Tibial nerve (tissue), 4 donors: Measurements from ENCODE around the gene BPIFB3. TPM values are rescaled to one million over a fixed set of nuclear protein-coding genes. Genes with fewer than 3 reads are reported as not detected.
"Not testable (repeated sequence)": the region's sequence is repeated elsewhere in the genome, so short reads cannot be mapped to it uniquely, and the experiment has no call there.

Source experiments
- DNase-seq, 2 donors: peaks; one replicate each; pipeline ENCODE4 v3.0.0-alpha.2; 2019; ENCODE audit warnings: low spot score in 2 of 2
- H3K27ac ChIP-seq, 4 donors: fragments of 200-600 bp; sonication (generic) in 3 of 4; one replicate each; pipeline ENCODE4 v1.5.1; 2017 to 2019; ENCODE audit warnings: mild to moderate bottlenecking in 1 of 4
- H3K27me3 ChIP-seq, 2 donors: fragments of 200-600 bp; sonication (generic) in 1 of 2; one replicate each; pipeline versions ENCODE4 v1.5.1 to v1.6.0; 2017 to 2019
- H3K36me3 ChIP-seq, 3 donors: fragments of 200-600 bp; sonication (generic); one replicate each; pipeline ENCODE4 v1.5.1; 2018 to 2019
- H3K4me1 ChIP-seq, 4 donors: fragments of 200-600 bp; sonication (generic) in 3 of 4; one replicate each; pipeline ENCODE4 v1.5.1; 2017 to 2019
- H3K4me3 ChIP-seq, 4 donors: fragments of 200-600 bp; sonication (generic) in 3 of 4; one replicate each; pipeline ENCODE4 v1.5.1; 2017 to 2019; ENCODE audit warnings: mild to moderate bottlenecking in 1 of 4, moderate library complexity in 1 of 4
- H3K9me3 ChIP-seq, 4 donors: fragments of 200-600 bp; sonication (generic) in 3 of 4; one replicate each; pipeline ENCODE4 v1.5.1; 2017 to 2019
- CTCF ChIP-seq, 5 experiments: fragments of 200-600 bp in 3 of 5; fragments of 450-650 bp in 2 of 5; sonication (generic) in 3 of 5; IDR thresholded peaks; one replicate each; pipeline ENCODE4 v1.5.1; 2016 to 2019; ENCODE audit warnings: antibody characterized with exemption in 5 of 5, mild to moderate bottlenecking in 3 of 5, moderate library complexity in 2 of 5
- EP300 ChIP-seq, 2 donors: sonication (generic); formaldehyde crosslinking; IDR thresholded peaks; one replicate each; pipeline ENCODE4 v1.6.1; 2017; ENCODE audit warnings: antibody characterized with exemption in 2 of 2, mild to moderate bottlenecking in 1 of 2
- POLR2A ChIP-seq, 2 donors: fragments of 450-650 bp; IDR thresholded peaks; one replicate each; pipeline ENCODE4 v1.6.1; 2017; ENCODE audit warnings: antibody characterized with exemption in 2 of 2, mild to moderate bottlenecking in 2 of 2, moderate library complexity in 2 of 2
- WGBS, 2 donors: methylation state at CpG; one replicate each; pipeline ENCODE4 v1.1.5; 2018; 5-methylcytosine and 5-hydroxymethylcytosine counted together
- total RNA-seq, 4 donors: library from RNA; depleted of rRNA; stranded (reverse); fragments of >200 nt; gene quantifications; one replicate each; pipeline ENCODE4 v1.1.0, GENCODE V29; 2016

The BPIFB3 gene
- total RNA-seq, 4 donors from 2014 or later, result not detected

DNA sequence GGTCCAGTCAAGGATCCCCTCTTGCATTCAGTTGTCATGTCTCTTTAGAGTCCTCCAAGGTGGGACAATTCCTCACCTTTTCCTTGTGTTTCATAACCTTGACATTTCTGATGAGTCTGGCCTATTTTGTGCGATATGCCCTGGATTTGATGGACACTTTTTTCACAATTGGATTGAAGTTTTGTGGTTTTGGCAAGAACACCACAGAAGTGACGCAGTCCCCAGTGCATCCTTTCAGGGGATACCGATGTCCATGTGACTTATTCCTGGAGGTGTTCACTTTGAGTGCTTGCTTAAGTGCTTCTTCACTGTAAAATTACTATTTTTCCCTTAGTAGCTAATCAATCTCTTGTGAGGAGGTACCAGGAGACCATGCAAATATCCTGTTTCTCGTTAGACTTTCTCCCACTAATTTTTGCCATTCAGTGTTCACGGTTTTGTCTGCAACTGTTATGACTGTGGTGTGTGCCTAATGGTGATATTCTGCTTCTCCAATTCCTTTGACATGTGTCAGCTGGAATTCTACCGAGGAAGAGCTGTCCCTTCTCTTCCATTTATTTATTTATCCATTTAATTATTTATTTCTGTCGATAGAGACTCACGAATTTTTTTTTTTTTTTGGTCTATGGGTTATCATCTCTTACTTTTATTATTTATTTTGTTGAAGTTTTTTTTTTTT is 56.6 kb downstream of the BPIFB3 start:
- 82 to 84% methylated on average over 8 of the region's 8 CpGs for WGBS, 2 donors

DNA sequence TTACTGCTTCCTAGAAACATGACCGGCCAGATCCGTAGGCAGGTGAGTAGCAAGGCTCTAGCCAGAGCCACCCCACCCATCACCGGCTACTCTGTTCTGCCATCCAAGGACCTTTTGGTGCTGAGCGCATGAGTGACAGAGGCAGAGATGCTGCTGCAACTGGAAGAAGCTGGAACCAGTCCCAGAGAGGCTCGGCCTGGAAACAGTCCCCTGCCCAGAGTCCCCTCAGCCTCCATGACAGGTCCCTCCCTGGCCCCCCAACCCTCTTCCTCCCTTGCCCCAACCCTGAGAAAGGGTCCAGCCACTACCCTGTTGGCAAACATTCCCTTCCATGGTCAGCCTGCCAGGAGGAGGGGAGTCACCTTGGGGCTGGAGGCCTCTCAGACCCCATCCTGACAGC is 57.6 kb downstream of the BPIFB3 start:
- Histone ChIP-seq H3K4me1 (peaks cover 0 to 18% (median 3%) of the 10 kb centered on the region in 4 donors), H3K4me3 (no peak overlapping the region), H3K9me3 (no peaks in the 10 kb centered on the region), H3K36me3 (no peaks in the 10 kb centered on the region), H3K27me3 (no peaks in the 10 kb centered on the region), H3K27ac (no peak overlapping the region)
- no peak for TF ChIP-seq EP300 (IDR thresholded peaks at IDR 0.05)
- no peak for TF ChIP-seq POLR2A (IDR thresholded peaks at IDR 0.05)
- TF ChIP-seq CTCF (IDR thresholded peaks at IDR 0.05), result no peak
- 94% methylated on average over 3 to 4 of the region's 5 CpGs for whole genome bisulfite sequencing, 2 donors
- no peak for DNase-seq

More for the DNA sequence above, 56.6 kb downstream of the BPIFB3 start:
- H3K4me1 ChIP-seq, result peaks cover 0 to 26% (median 5%) of the 10 kb centered on the region in 4 donors
- H3K4me3 ChIP-seq, result no peak overlapping the region
- no peak overlapping the region for H3K27ac ChIP-seq
- H3K27me3 ChIP-seq, result no peaks in the 10 kb centered on the region
- no peaks in the 10 kb centered on the region for H3K9me3 ChIP-seq
- TF ChIP-seq EP300 (IDR thresholded peaks at IDR 0.05), result no peak
- TF ChIP-seq CTCF (IDR thresholded peaks at IDR 0.05), result no peak
- no peak for TF ChIP-seq POLR2A (IDR thresholded peaks at IDR 0.05)
- no peaks in the 10 kb centered on the region for H3K36me3 ChIP-seq
- DNase-seq, result no peak

DNA sequence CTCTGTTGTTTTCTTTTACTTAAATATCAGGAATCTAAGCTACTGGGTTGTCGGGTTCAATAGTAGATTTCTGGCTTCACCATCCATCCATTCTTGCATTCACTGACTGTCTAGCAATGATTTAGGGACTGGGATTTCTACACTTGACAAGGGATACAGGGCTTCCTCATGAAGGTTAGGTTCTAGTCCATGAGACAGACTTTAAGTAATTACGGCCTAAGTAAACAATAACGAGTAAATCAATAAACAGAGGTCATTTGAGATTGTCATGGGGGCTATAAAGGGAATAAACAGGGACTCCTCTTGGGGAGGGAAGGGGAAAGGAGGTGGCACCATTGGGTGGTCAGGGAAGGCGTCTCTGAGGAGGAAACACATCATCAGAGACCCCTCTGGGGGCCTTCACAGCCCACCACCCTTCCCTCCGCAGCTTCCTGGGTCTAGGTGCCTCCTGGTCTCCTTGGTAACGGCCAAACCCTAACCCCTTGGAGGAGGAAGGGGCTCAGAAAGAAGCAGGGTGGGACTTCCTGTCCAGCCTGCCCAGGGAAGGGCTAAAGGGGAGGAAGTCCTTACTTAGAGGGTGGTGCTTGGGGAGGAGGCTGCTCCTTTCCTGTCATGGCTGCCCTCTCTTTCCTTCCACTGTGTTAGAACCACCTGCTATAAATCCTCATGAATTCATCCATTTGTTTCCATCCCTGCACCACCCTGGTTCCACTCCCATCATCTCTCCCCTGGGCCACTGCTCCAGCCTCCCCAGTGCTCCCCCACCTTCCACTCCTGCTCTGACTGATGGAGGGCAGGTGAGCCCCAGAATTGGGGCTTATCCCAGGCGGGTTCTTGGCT is 59.1 kb downstream of the BPIFB3 start:
- WGBS, 2 donors, result 72 to 78% methylated on average over 7 of the region's 7 CpGs
- Histone ChIP-seq H3K4me3 (no peak overlapping the region), H3K36me3 (no peaks in the 10 kb centered on the region), H3K4me1 (peaks cover 0 to 14% (median 3%) of the 10 kb centered on the region in 4 donors), H3K27ac (peak overlapping the region in 1 of 4 donors; percentile 33), H3K27me3 (no peaks in the 10 kb centered on the region), H3K9me3 (no peaks in the 10 kb centered on the region)
- TF ChIP-seq EP300 (IDR thresholded peaks at IDR 0.05), result no peak
- TF ChIP-seq POLR2A (IDR thresholded peaks at IDR 0.05), result no peak
- no peak for TF ChIP-seq CTCF (IDR thresholded peaks at IDR 0.05)
- no peak for DNase-seq

GRCh38 chr20:33113387-33113908 is 59.7 kb downstream of the BPIFB3 start:
- TF ChIP-seq EP300 (IDR thresholded peaks at IDR 0.05) (no peak), CTCF (IDR thresholded peaks at IDR 0.05) (no peak), POLR2A (IDR thresholded peaks at IDR 0.05) (no peak)
- DNase-seq, result no peak
- H3K27me3 ChIP-seq, result no peaks in the 10 kb centered on the region
- H3K4me3 ChIP-seq, result no peak overlapping the region
- WGBS, 2 donors, result 47 to 52% methylated on average over 6 of the region's 6 CpGs
- H3K9me3 ChIP-seq, result no peaks in the 10 kb centered on the region
- no peaks in the 10 kb centered on the region for H3K36me3 ChIP-seq
- peaks cover 0 to 12% (median 3%) of the 10 kb centered on the region in 4 donors for H3K4me1 ChIP-seq
- peak overlapping the region in 1 of 4 donors; percentile 33 for H3K27ac ChIP-seq

GRCh38 chr20:33115501-33115900 is 61.8 kb downstream of the BPIFB3 start:
- 86 to 93% methylated on average over 13 to 26 of the region's 34 CpGs for WGBS, 2 donors
- H3K4me3 ChIP-seq, DNase-seq, H3K27me3 ChIP-seq, H3K36me3 ChIP-seq, H3K9me3 ChIP-seq, H3K27ac ChIP-seq: not testable (repeated sequence)
- peaks cover 0 to 12% (median 3%) of the 10 kb centered on the region in 4 donors for H3K4me1 ChIP-seq
